ENCODE measurements around the gene RANBP10. TPM values are rescaled to one million over a fixed set of nuclear protein-coding genes. Genes with fewer than 3 reads are reported as not detected.
A peak's percentile ranks its signal among the peaks of the same experiment; 100 is the strongest.

Gene RANBP10
- total and polyA plus RNA-seq, 10 of the 15 experiments (the other 5 are each of a cell fraction or from before 2014, with no cell fraction given): 1.2 to 20.4 (median 10.8) TPM

DNA sequence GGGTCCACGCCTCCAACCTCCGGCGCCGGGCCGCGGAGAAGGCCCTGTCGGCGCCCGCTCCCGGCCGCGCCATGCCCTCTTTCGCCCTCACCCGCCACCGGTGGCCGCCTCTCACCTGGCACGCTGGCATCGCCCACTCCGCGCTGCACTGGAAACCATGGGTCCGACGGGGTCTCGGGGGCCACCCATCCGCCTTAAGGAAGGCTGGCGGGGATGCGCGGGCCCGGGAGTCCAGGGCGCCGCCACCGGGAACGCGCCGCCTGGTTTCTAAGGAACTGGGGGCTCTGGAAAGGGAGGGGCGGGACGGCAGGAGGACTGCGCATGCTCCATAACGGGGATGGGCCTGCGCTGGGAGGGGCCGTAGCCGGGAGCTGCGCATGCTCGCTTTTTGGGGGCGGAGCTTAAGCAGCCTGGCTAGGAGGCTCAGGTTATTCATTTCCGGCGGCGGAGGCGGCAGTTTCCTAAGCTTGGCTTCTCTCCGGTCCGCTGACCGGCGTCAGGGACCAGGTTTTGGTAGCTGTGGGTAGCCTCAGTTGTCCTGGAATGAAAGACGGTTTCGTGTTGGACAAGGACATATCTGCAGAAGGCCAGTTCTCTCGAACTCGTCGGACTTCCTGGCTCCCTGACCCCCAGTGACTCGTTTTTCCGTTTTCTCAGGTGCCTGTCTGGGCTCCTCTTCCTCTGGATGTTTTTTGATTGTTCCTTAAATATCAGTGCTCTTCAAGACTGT, 87.1 kb downstream of the RANBP10 start, which contains the start of gene GFOD2 (continued):
- TF ChIP-seq, protein P1, sequence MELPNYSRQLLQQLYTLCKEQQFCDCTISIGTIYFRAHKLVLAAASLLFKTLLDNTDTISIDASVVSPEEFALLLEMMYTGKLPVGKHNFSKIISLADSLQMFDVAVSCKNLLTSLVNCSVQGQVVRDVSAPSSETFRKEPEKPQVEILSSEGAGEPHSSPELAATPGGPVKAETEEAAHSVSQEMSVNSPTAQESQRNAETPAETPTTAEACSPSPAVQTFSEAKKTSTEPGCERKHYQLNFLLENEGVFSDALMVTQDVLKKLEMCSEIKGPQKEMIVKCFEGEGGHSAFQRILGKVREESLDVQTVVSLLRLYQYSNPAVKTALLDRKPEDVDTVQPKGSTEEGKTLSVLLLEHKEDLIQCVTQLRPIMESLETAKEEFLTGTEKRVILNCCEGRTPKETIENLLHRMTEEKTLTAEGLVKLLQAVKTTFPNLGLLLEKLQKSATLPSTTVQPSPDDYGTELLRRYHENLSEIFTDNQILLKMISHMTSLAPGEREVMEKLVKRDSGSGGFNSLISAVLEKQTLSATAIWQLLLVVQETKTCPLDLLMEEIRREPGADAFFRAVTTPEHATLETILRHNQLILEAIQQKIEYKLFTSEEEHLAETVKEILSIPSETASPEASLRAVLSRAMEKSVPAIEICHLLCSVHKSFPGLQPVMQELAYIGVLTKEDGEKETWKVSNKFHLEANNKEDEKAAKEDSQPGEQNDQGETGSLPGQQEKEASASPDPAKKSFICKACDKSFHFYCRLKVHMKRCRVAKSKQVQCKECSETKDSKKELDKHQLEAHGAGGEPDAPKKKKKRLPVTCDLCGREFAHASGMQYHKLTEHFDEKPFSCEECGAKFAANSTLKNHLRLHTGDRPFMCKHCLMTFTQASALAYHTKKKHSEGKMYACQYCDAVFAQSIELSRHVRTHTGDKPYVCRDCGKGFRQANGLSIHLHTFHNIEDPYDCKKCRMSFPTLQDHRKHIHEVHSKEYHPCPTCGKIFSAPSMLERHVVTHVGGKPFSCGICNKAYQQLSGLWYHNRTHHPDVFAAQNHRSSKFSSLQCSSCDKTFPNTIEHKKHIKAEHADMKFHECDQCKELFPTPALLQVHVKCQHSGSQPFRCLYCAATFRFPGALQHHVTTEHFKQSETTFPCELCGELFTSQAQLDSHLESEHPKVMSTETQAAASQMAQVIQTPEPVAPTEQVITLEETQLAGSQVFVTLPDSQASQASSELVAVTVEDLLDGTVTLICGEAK (IDR thresholded peaks at IDR 0.05; ENCODE audit: borderline replicate concordance): peak; percentile 71; the same call in 1 of the 2 replicates
- TF ChIP-seq MEF2A (IDR thresholded peaks at IDR 0.05; ENCODE audit: insufficient read depth, low read depth, low read length): no peak
- TF ChIP-seq NFIC (IDR thresholded peaks at IDR 0.05; ENCODE audit: low read depth, low read length): no peak
- TF ChIP-seq, protein P2, sequence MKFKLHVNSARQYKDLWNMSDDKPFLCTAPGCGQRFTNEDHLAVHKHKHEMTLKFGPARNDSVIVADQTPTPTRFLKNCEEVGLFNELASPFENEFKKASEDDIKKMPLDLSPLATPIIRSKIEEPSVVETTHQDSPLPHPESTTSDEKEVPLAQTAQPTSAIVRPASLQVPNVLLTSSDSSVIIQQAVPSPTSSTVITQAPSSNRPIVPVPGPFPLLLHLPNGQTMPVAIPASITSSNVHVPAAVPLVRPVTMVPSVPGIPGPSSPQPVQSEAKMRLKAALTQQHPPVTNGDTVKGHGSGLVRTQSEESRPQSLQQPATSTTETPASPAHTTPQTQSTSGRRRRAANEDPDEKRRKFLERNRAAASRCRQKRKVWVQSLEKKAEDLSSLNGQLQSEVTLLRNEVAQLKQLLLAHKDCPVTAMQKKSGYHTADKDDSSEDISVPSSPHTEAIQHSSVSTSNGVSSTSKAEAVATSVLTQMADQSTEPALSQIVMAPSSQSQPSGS (IDR thresholded peaks at IDR 0.05; ENCODE audit: low read length): no peak
- TF ChIP-seq SIN3A (IDR thresholded peaks at IDR 0.05; ENCODE audit: low read depth, low read length): peak; percentile 66; the same call in 1 of the 2 replicates
- TF ChIP-seq, protein P3, sequence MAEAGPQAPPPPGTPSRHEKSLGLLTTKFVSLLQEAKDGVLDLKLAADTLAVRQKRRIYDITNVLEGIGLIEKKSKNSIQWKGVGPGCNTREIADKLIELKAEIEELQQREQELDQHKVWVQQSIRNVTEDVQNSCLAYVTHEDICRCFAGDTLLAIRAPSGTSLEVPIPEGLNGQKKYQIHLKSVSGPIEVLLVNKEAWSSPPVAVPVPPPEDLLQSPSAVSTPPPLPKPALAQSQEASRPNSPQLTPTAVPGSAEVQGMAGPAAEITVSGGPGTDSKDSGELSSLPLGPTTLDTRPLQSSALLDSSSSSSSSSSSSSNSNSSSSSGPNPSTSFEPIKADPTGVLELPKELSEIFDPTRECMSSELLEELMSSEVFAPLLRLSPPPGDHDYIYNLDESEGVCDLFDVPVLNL (IDR thresholded peaks at IDR 0.05; ENCODE audit: low read depth, low read length): no peak
- no peak for TF ChIP-seq FOXM1 (IDR thresholded peaks at IDR 0.05; ENCODE audit: low read depth, low read length)
- TF ChIP-seq SMAD5 (IDR thresholded peaks at IDR 0.05; ENCODE audit: low read depth): peak; percentile 79
- TF ChIP-seq ATF7 (IDR thresholded peaks at IDR 0.05; ENCODE audit: low read depth): no peak
- no peak for TF ChIP-seq CBX5 (IDR thresholded peaks at IDR 0.05; ENCODE audit: low read depth)
- TF ChIP-seq, protein P4, sequence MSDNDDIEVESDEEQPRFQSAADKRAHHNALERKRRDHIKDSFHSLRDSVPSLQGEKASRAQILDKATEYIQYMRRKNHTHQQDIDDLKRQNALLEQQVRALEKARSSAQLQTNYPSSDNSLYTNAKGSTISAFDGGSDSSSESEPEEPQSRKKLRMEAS (IDR thresholded peaks at IDR 0.05; ENCODE audit: low read depth, low read length): no peak; the same call in 1 of the 2 replicates
- TF ChIP-seq, protein P5, sequence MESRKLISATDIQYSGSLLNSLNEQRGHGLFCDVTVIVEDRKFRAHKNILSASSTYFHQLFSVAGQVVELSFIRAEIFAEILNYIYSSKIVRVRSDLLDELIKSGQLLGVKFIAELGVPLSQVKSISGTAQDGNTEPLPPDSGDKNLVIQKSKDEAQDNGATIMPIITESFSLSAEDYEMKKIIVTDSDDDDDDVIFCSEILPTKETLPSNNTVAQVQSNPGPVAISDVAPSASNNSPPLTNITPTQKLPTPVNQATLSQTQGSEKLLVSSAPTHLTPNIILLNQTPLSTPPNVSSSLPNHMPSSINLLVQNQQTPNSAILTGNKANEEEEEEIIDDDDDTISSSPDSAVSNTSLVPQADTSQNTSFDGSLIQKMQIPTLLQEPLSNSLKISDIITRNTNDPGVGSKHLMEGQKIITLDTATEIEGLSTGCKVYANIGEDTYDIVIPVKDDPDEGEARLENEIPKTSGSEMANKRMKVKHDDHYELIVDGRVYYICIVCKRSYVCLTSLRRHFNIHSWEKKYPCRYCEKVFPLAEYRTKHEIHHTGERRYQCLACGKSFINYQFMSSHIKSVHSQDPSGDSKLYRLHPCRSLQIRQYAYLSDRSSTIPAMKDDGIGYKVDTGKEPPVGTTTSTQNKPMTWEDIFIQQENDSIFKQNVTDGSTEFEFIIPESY (IDR thresholded peaks at IDR 0.05): no peak
- peak; percentile 58; the same call in 1 of the 2 replicates for TF ChIP-seq STAT1 (conservative IDR thresholded peaks at IDR 0.05)
- TF ChIP-seq HCFC1 (IDR thresholded peaks at IDR 0.05; ENCODE audit: low read length): peak; percentile 35; the same call in 1 of the 2 replicates
- TF ChIP-seq RAD21 (IDR thresholded peaks at IDR 0.05; ENCODE audit: insufficient read depth, low read depth, low read length): no peak
- no peak for TF ChIP-seq ASH2L (IDR thresholded peaks at IDR 0.05; ENCODE audit: borderline replicate concordance, low read depth)
- no peak for TF ChIP-seq TCF12 (IDR thresholded peaks at IDR 0.05; ENCODE audit: low read depth, low read length)
- TF ChIP-seq ZNF622 (IDR thresholded peaks at IDR 0.05): no peak
- TF ChIP-seq GATAD2B (conservative IDR thresholded peaks at IDR 0.05; ENCODE audit: low read depth): peak; percentile 79
- TF ChIP-seq RB1 (IDR thresholded peaks at IDR 0.05; ENCODE audit: borderline replicate concordance): peak; percentile 40; the same call in 1 of the 2 replicates
- no peak for TF ChIP-seq MTA2 (IDR thresholded peaks at IDR 0.05; ENCODE audit: low read depth)
- no peak for TF ChIP-seq NR2C1 (IDR thresholded peaks at IDR 0.05)
- no peak for TF ChIP-seq ZNF274 (IDR thresholded peaks at IDR 0.05; ENCODE audit: insufficient read depth, insufficient read length)
